HT1080 (cell line): ENCODE results near the gene FILIP1. TPM values are rescaled to one million over a fixed set of nuclear protein-coding genes. Genes with fewer than 3 reads are reported as not detected.

Source experiments
- small RNA-seq: library from RNA; depleted of rRNA; stranded (forward); fragments of <200 nt; gene quantifications from one replicate; pipeline ENCODE3, GENCODE V24; 2014
- total RNA-seq: library from RNA; depleted of rRNA; stranded (reverse); fragments of >200 nt; shearing (Covaris generic); gene quantifications from 2 replicates; pipeline ENCODE4 v1.2.3, GENCODE V29; 2014; rRNA removed

The FILIP1 gene
- total RNA-seq, 1 experiment from 2014 or later: 0.85 TPM

Small RNA genes lying within 50 kb of the gene (small RNA-seq; reads per million reads assigned to genes)
- not detected for gene MIR4463
- 0.98 reads per million, percentile 73 among the genes with 10 or more reads in this experiment for gene RF00012
- not detected for gene RNU1-34P

Other genes with a start within 250 kb of the FILIP1 start
- 148 and 301 TPM in 2 replicates for gene COX7A2, start 250.0 kb downstream of the FILIP1 start, total RNA-seq
- gene TMEM30A, start 209.0 kb downstream of the FILIP1 start, total RNA-seq: 75.5 and 91.1 TPM in 2 replicates
- 37.3 and 41.8 TPM in 2 replicates for gene SENP6, start 108.1 kb upstream of the FILIP1 start, total RNA-seq